Measurements from ENCODE around the gene CBLC.

Gene CBLC

GRCh38 chr19:44796701-44797115, 19.0 kb downstream of the CBLC start (continued):
- TF ChIP-seq CSDC2 (CRISPR knock-in tag; IDR thresholded peaks at IDR 0.05) (no peak), ZFP3 (CRISPR knock-in tag; IDR thresholded peaks at IDR 0.05) (no peak), TCF4 (CRISPR knock-in tag; IDR thresholded peaks at IDR 0.05; ENCODE audit: borderline replicate concordance) (no peak), SNAI2 (CRISPR knock-in tag; IDR thresholded peaks at IDR 0.05) (no peak)

GRCh38 chr19:44799627-44800346, 22.1 kb downstream of the CBLC start:
- peak; percentile 8; the same call in 2 of the 3 replicates for ATAC-seq
- TF ChIP-seq SNAI2 (CRISPR knock-in tag; IDR thresholded peaks at IDR 0.05) (no peak), ZFP3 (CRISPR knock-in tag; IDR thresholded peaks at IDR 0.05) (no peak), ZC3H10 (CRISPR knock-in tag; IDR thresholded peaks at IDR 0.05) (no peak), ISL1 (CRISPR knock-in tag; IDR thresholded peaks at IDR 0.05) (no peak), PATZ1 (CRISPR knock-in tag; IDR thresholded peaks at IDR 0.05; ENCODE audit: borderline replicate concordance) (no peak), TSHZ2 (CRISPR knock-in tag; IDR thresholded peaks at IDR 0.05) (no peak), ZFP30 (CRISPR knock-in tag; IDR thresholded peaks at IDR 0.05) (no peak), CSDC2 (CRISPR knock-in tag; IDR thresholded peaks at IDR 0.05) (no peak), ESRRG (CRISPR knock-in tag; IDR thresholded peaks at IDR 0.05) (no peak), TCF4 (CRISPR knock-in tag; IDR thresholded peaks at IDR 0.05; ENCODE audit: borderline replicate concordance) (no peak), OSR1 (CRISPR knock-in tag; IDR thresholded peaks at IDR 0.05) (no peak), TOX (CRISPR knock-in tag; IDR thresholded peaks at IDR 0.05; ENCODE audit: borderline replicate concordance) (no peak), PPARA (CRISPR knock-in tag; IDR thresholded peaks at IDR 0.05; ENCODE audit: borderline replicate concordance) (no peak), BACH2 (CRISPR knock-in tag; IDR thresholded peaks at IDR 0.05; ENCODE audit: borderline replicate concordance) (no peak), RARB (CRISPR knock-in tag; IDR thresholded peaks at IDR 0.05) (no peak)

- ATAC-seq, result peak; percentile 98
- TF ChIP-seq PATZ1 (CRISPR knock-in tag; IDR thresholded peaks at IDR 0.05; ENCODE audit: borderline replicate concordance), result no peak
- no peak for TF ChIP-seq ZFP30 (CRISPR knock-in tag; IDR thresholded peaks at IDR 0.05)
- no peak for TF ChIP-seq TOX (CRISPR knock-in tag; IDR thresholded peaks at IDR 0.05; ENCODE audit: borderline replicate concordance)
- TF ChIP-seq CSRNP3 (CRISPR knock-in tag; IDR thresholded peaks at IDR 0.05), result no peak
- TF ChIP-seq ARNTL (CRISPR knock-in tag; IDR thresholded peaks at IDR 0.05; ENCODE audit: borderline replicate concordance, low read depth), result no peak
- TF ChIP-seq ESRRG (CRISPR knock-in tag; IDR thresholded peaks at IDR 0.05), result no peak
- TF ChIP-seq CSDC2 (CRISPR knock-in tag; IDR thresholded peaks at IDR 0.05), result no peak
- TF ChIP-seq BACH2 (CRISPR knock-in tag; IDR thresholded peaks at IDR 0.05; ENCODE audit: borderline replicate concordance), result no peak
- TF ChIP-seq ZNF8 (CRISPR knock-in tag; IDR thresholded peaks at IDR 0.05), result no peak
- TF ChIP-seq RARB (CRISPR knock-in tag; IDR thresholded peaks at IDR 0.05), result no peak
- TF ChIP-seq ZFP3 (CRISPR knock-in tag; IDR thresholded peaks at IDR 0.05), result no peak
- no peak for TF ChIP-seq CREB5 (CRISPR knock-in tag; IDR thresholded peaks at IDR 0.05; ENCODE audit: low read depth)
- TF ChIP-seq TSHZ2 (CRISPR knock-in tag; IDR thresholded peaks at IDR 0.05), result no peak
- no peak for TF ChIP-seq ZNF70 (CRISPR knock-in tag; IDR thresholded peaks at IDR 0.05)
- TF ChIP-seq ZC3H10 (CRISPR knock-in tag; IDR thresholded peaks at IDR 0.05), result no peak
- no peak for TF ChIP-seq TCF4 (CRISPR knock-in tag; IDR thresholded peaks at IDR 0.05; ENCODE audit: borderline replicate concordance)
Observed at GRCh38 chr19:44800461-44800860, 22.8 kb downstream of the CBLC start.
